A549 (cell line): ENCODE measurements around the gene NUB1. TPM values are rescaled to one million over a fixed set of nuclear protein-coding genes. Genes with fewer than 3 reads are reported as not detected.

Experiments
- ATAC-seq, 2 experiments: fragments of 200-7000 bp in 1 of 2; fragments of >200 bp in 1 of 2; cut with Nextera tagmentation in 1 of 2; cut with Tn5 transposase in 1 of 2; 3 replicates each; pipeline versions ENCODE4 v1.8.0 to v1.9.1; 2018 to 2020; ENCODE audit warnings: mild to moderate bottlenecking in 1 of 2, moderate library complexity in 1 of 2
- CTCF ChIA-PET: fragments of 300-600 bp; sonication (Branson Sonifier 250); formaldehyde crosslinking; extraction: SDS; loops from one replicate; lab custom pipeline; 2021; ENCODE audit warnings: antibody characterized with exemption, inconsistent platforms; lab: Yijun Ruan, JAX
- POLR2A ChIA-PET: fragments of 350-600 bp; formaldehyde crosslinking; extraction: SDS; loops from one replicate; lab custom pipeline; 2021; ENCODE audit warnings: antibody characterized with exemption, inconsistent platforms; lab: Yijun Ruan, JAX
- DNase-seq, 2 experiments: peaks; one replicate each; pipeline versions ENCODE4 v3.0.0 to v3.0.0-alpha.2; 2011 to 2016; ENCODE audit warnings: low read depth in 1 of 2, low spot score in 1 of 2
- FAIRE-seq: peaks from 2 replicates; lab custom pipeline; 2011; peaks lifted over from hg19 to GRCh38; lab: Jason Lieb, UNC
- H3K27ac ChIP-seq, 2 experiments: fragments of >200 bp; sonication (Bioruptor Twin); formaldehyde crosslinking; 3 replicates each; pipeline ENCODE4 v1.5.1; 2016 to 2017
- H3K4me1 ChIP-seq: fragments of >200 bp; sonication (Bioruptor Twin); formaldehyde crosslinking; 3 replicates; pipeline ENCODE4 v1.6.1; 2016
- H3K4me2 ChIP-seq: fragments of >200 bp; sonication (Bioruptor Twin); formaldehyde crosslinking; 3 replicates; pipeline ENCODE4 v1.6.1; 2016
- H3K4me3 ChIP-seq: fragments of >200 bp; sonication (Bioruptor Twin); formaldehyde crosslinking; 3 replicates; pipeline ENCODE4 v1.5.1; 2016
- H3K9me3 ChIP-seq: fragments of >200 bp; sonication (Bioruptor Twin); formaldehyde crosslinking; 3 replicates; pipeline ENCODE4 v1.6.1; 2016
- BHLHE40 ChIP-seq: IDR thresholded peaks from 2 replicates; pipeline ENCODE4 v1.6.1; 2012; ENCODE audit warnings: low read depth, low read length, inconsistent platforms
- CBX2 ChIP-seq: fragments of 200-600 bp; sonication (generic); IDR thresholded peaks from 2 replicates; pipeline ENCODE4 v1.6.1; 2016; ENCODE audit warnings: low read depth, mild to moderate bottlenecking, borderline replicate concordance
- FOSL2 ChIP-seq, 2 experiments: fragments of 450-650 bp in 1 of 2; fragments of >200 bp in 1 of 2; sonication (Bioruptor Twin) in 1 of 2; formaldehyde crosslinking; IDR thresholded peaks; 2 replicates each; pipeline versions ENCODE4 v1.5.0 to v1.6.1; 2016 to 2020; ENCODE audit warnings: mild to moderate bottlenecking in 1 of 2, moderate library complexity in 1 of 2
- GATA3 ChIP-seq: IDR thresholded peaks from 2 replicates; pipeline ENCODE4 v1.6.1; 2012; ENCODE audit warnings: borderline replicate concordance
- HMGXB4 ChIP-seq: fragments of 250-450 bp; sonication (Bioruptor Pico); IDR thresholded peaks from 2 replicates; pipeline ENCODE4 v1.5.0; 2021; ENCODE audit warnings: mild to moderate bottlenecking, moderate library complexity, borderline replicate concordance
- HOXA7 ChIP-seq: fragments of 250-450 bp; sonication (Bioruptor Pico); IDR thresholded peaks from 2 replicates; pipeline ENCODE4 v1.5.0; 2020; ENCODE audit warnings: mild to moderate bottlenecking, moderate library complexity
- KDM1A ChIP-seq: fragments of 200-600 bp; sonication (generic); IDR thresholded peaks from 2 replicates; pipeline ENCODE4 v1.6.1; 2016; ENCODE audit warnings: low read depth, mild to moderate bottlenecking
- MAZ ChIP-seq: fragments of 150-350 bp; IDR thresholded peaks from 2 replicates; pipeline ENCODE4 v1.6.1; 2014; ENCODE audit warnings: antibody characterized with exemption, low read depth, low read length, borderline replicate concordance
- NFE2L2 ChIP-seq: fragments of 150-350 bp; conservative IDR thresholded peaks from 2 replicates; pipeline ENCODE4 v1.6.1; 2014; ENCODE audit warnings: low read length
- RCOR1 ChIP-seq: fragments of 150-350 bp; IDR thresholded peaks from 2 replicates; pipeline ENCODE4 v1.6.1; 2014; ENCODE audit warnings: antibody characterized with exemption, low read length, low read depth
- RNF2 ChIP-seq: fragments of 200-600 bp; sonication (generic); IDR thresholded peaks from 2 replicates; pipeline ENCODE4 v1.6.1; 2016; ENCODE audit warnings: low read depth, mild to moderate bottlenecking, antibody characterized with exemption, moderate library complexity, borderline replicate concordance
- TFCP2L1 ChIP-seq: fragments of 250-450 bp; sonication (Bioruptor Pico); IDR thresholded peaks from 2 replicates; pipeline ENCODE4 v1.5.0; 2021; ENCODE audit warnings: mild to moderate bottlenecking
- ZC3H11A ChIP-seq: fragments of 450-650 bp; IDR thresholded peaks from 2 replicates; pipeline ENCODE4 v1.6.1; 2014; ENCODE audit warnings: antibody characterized with exemption, mild to moderate bottlenecking
- ZNF302 ChIP-seq: fragments of 250-450 bp; sonication (Bioruptor Pico); IDR thresholded peaks from 2 replicates; pipeline ENCODE4 v1.9.0; 2021; ENCODE audit warnings: inconsistent platforms, mild to moderate bottlenecking, moderate library complexity
- WGBS: methylation state at CpG from one replicate; pipeline ENCODE4 v1.1.6; 2017; ENCODE audit errors: missing lambda C conversion rate; 5-methylcytosine and 5-hydroxymethylcytosine counted together
- polyA plus RNA-seq, 4 experiments: library from polyadenylated mRNA; depleted of rRNA in 3 of 4; stranded (reverse); fragments of >200 nt; fragmentation: RNase III in 1 of 4; extraction: RNeasy Plus Mini Kit Qiagen cat#74134 plus additional on column Dnase treatment in 1 of 4; gene quantifications; 2 replicates in 3 of 4; 3 replicates in 1 of 4; pipeline ENCODE4 v1.2.3, GENCODE V29; 2011 to 2017

NUB1 gene
- polyA plus RNA-seq, 2 of the 4 experiments (the other 2 are of a cell fraction), result 45.0 to 105 TPM

GRCh38 chr7:151336027-151336708 lies 5.4 kb upstream of the NUB1 start:
- ChIA-PET CTCF (interaction anchor here (0.7 to 9.1 kb wide), 4 partner anchors 16 to 25 kb away, joined by 3 to 50 read pairs (median 24); no protein-coding TSS in a partner anchor), POLR2A (no interaction called here)
- TF ChIP-seq FOSL2 (IDR thresholded peaks at IDR 0.05) (no peak), FOSL2 (CRISPR knock-in tag; IDR thresholded peaks at IDR 0.05) (0 out of 2 replicates have a peak, but pooled peaks have one; percentile 26), GATA3 (no peak)
- ATAC-seq (no peak), FAIRE-seq (no peak), DNase-seq (no peak)
- 76% methylated on average over 12 of the region's 12 CpGs for WGBS
- H3K4me2 ChIP-seq, result no peak overlapping the region
- H3K4me3 ChIP-seq, result no peak overlapping the region
- H3K27ac ChIP-seq, result no peak overlapping the region
- H3K9me3 ChIP-seq, result 0 out of 3 replicates have a peak, but pooled peaks cover 2% of the 10 kb centered on the region
- H3K4me1 ChIP-seq, result no peaks in the 10 kb centered on the region

GRCh38 chr7:151337346-151337745 lies 4.3 kb upstream of the NUB1 start:
- FAIRE-seq, result no peak
- H3K27ac ChIP-seq, result no peak overlapping the region
- H3K4me1 ChIP-seq, result no peaks in the 10 kb centered on the region
- H3K9me3 ChIP-seq, result 0 out of 3 replicates have a peak, but pooled peaks cover 2% of the 10 kb centered on the region
- H3K4me3 ChIP-seq, result no peak overlapping the region
- TF ChIP-seq HMGXB4, result no peak
- H3K4me2 ChIP-seq, result no peak overlapping the region
- CTCF ChIA-PET, result interaction anchor here (0.8 to 9.1 kb wide), 4 partner anchors 12 to 27 kb away, joined by 3 to 50 read pairs (median 4); no protein-coding TSS in a partner anchor
- no peak for DNase-seq
- no peak for ATAC-seq
- 90% methylated on average over 2 of the region's 2 CpGs for WGBS
- POLR2A ChIA-PET, result no interaction called here

- FAIRE-seq, result no peak
- peaks cover 9% of the 10 kb centered on the region; the same call in 2 of the 3 replicates for H3K4me1 ChIP-seq
- ChIA-PET CTCF (interaction anchor here (0.6 to 9.1 kb wide), 4 partner anchors 11 to 249 kb away, joined by 3 to 50 read pairs (median 5); no protein-coding TSS in a partner anchor), POLR2A (no interaction called here)
- TF ChIP-seq TFCP2L1 (CRISPR knock-in tag), result no peak
- no peak for TF ChIP-seq ZC3H11A
- no peak for TF ChIP-seq CBX2
- TF ChIP-seq RCOR1, result no peak
- no peak for TF ChIP-seq HMGXB4
- TF ChIP-seq FOSL2 (IDR thresholded peaks at IDR 0.05), result no peak
- no peak for TF ChIP-seq FOSL2 (CRISPR knock-in tag; IDR thresholded peaks at IDR 0.05)
- no peak for TF ChIP-seq NFE2L2
- no peak for TF ChIP-seq HOXA7
- DNase-seq, result no peak
- WGBS, result 94% methylated on average over 3 of the region's 3 CpGs
- H3K9me3 ChIP-seq, result 0 out of 3 replicates have a peak, but pooled peaks cover 2% of the 10 kb centered on the region
- H3K4me3 ChIP-seq, result no peak overlapping the region
- no peak overlapping the region for H3K4me2 ChIP-seq
- ATAC-seq, result no peak
- no peak overlapping the region for H3K27ac ChIP-seq
Measured at GRCh38 chr7:151338809-151339208, 2.8 kb upstream of the NUB1 start.

- no peak overlapping the region for H3K27ac ChIP-seq
Measured at GRCh38 chr7:151339651-151340382, 1.8 kb upstream of the NUB1 start.

More at GRCh38 chr7:151339651-151340382, 1.8 kb upstream of the NUB1 start:
- H3K4me1 ChIP-seq, result peaks cover 9% of the 10 kb centered on the region; the same call in 2 of the 3 replicates
- no peak for TF ChIP-seq RNF2
- TF ChIP-seq RCOR1, result no peak
- TF ChIP-seq KDM1A, result no peak
- no peak for TF ChIP-seq ZNF302 (CRISPR knock-in tag)
- TF ChIP-seq MAZ, result no peak
- TF ChIP-seq NFE2L2, result no peak
- TF ChIP-seq TFCP2L1 (CRISPR knock-in tag), result no peak
- no peak for TF ChIP-seq BHLHE40
- POLR2A ChIA-PET, result no interaction called here
- DNase-seq (no peak), FAIRE-seq (no peak), ATAC-seq (no peak)
- 58% methylated on average over 7 of the region's 7 CpGs for WGBS
- H3K4me2 ChIP-seq, result no peak overlapping the region
- 0 out of 3 replicates have a peak, but pooled peaks cover 2% of the 10 kb centered on the region for H3K9me3 ChIP-seq
- CTCF ChIA-PET, result interaction anchor here (0.7 to 9.1 kb wide), 5 partner anchors 10 to 108 kb away, joined by 3 to 50 read pairs (median 6); no protein-coding TSS in a partner anchor
- H3K4me3 ChIP-seq, result no peak overlapping the region
